Measurements from ENCODE around the gene PCLAF.
"Not testable (repeated sequence)": the region's sequence is repeated elsewhere in the genome, so short reads cannot be mapped to it uniquely, and the experiment has no call there.

DNA sequence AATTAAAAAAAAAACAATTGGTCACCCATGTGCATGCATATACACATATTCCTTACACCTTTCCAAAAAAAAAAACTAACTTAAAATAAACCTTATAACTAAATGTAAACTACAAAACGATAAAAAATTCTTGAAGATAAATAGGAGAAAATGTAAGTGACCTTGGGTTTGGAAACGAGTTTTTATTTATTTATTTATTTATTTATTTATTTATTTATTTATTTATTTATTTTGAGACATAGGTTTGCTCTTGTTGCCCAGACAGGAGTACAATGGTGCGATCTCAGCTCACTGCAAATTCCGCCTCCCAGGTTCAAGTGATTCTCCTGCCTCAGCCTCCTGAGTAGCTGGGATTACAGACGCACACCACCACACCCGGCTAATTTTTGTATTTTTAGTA is 35.0 kb downstream of the PCLAF start:
- TF ChIP-seq, protein P1, sequence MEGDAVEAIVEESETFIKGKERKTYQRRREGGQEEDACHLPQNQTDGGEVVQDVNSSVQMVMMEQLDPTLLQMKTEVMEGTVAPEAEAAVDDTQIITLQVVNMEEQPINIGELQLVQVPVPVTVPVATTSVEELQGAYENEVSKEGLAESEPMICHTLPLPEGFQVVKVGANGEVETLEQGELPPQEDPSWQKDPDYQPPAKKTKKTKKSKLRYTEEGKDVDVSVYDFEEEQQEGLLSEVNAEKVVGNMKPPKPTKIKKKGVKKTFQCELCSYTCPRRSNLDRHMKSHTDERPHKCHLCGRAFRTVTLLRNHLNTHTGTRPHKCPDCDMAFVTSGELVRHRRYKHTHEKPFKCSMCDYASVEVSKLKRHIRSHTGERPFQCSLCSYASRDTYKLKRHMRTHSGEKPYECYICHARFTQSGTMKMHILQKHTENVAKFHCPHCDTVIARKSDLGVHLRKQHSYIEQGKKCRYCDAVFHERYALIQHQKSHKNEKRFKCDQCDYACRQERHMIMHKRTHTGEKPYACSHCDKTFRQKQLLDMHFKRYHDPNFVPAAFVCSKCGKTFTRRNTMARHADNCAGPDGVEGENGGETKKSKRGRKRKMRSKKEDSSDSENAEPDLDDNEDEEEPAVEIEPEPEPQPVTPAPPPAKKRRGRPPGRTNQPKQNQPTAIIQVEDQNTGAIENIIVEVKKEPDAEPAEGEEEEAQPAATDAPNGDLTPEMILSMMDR (IDR thresholded peaks at IDR 0.05; ENCODE audit: insufficient read depth, low read length, poor library complexity, severe bottlenecking), result not testable (repeated sequence)
- TF ChIP-seq EZH2phosphoT487 (conservative IDR thresholded peaks at IDR 0.05; ENCODE audit: low read length), result not testable (repeated sequence)
